Skin of body (tissue), 2 donors: ENCODE measurements around the gene PSMC1. TPM values are rescaled to one million over a fixed set of nuclear protein-coding genes. Genes with fewer than 3 reads are reported as not detected.
"Not testable (repeated sequence)": the region's sequence is repeated elsewhere in the genome, so short reads cannot be mapped to it uniquely, and the experiment has no call there.

Source experiments
- DNase-seq: peaks from one replicate; lab custom pipeline; 2025; lab: John Stamatoyannopoulos, UW
- total RNA-seq: library from RNA; depleted of rRNA; stranded (reverse); fragments of >200 nt; gene quantifications from one replicate; pipeline ENCODE4 v1.2.3, GENCODE V29; 2014

The PSMC1 gene
- 83.5 TPM for total RNA-seq

DNA sequence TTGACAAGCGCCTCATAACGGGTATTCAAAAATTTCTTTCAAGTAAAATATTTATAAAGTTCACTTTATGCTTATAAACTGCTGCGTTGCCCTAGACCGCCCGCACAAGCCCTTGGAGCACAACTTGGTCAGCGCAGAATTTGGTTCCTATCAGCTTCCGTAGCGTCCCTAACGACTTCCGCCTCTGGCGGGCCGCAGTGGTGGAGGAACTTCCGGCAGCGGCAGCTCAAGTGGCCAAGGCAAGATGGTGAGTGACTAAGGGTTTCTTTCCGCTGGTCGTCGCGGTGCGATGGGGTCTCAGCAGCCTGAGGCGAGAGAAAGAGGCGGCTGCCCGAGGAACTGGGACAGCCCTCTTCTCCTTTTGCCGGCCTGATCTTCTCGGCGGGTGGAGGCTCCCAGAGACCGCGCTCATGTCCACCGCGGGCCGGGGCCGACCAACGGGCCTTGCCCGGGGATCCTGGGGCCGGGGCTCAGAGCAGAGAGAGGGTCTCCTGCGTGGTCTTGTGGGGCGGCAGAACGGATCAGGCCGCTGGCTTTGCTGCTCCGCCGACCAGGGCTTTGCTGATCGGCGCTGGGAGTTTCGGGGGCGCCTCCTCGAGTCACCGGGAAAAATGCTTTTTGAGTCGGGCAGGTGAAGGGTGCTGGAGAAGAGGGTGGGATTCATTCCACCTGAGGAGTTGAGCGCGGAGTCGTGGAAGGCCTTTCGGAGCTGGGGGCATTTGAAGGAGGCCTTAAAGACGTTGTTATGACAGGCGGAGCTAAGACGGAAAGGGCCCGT lies at the start of gene PSMC1:
PSMC1 (plus strand) TSS at position 200 of the 778 bp plus-strand sequence; CDS start at position 245, 45 bp downstream.
- DNase-seq = peak; percentile 86

GRCh38 chr14:90213099-90213748 lies 43.1 kb upstream of the PSMC1 start:
- DNase-seq = no peak

- no peak for DNase-seq
Measured at GRCh38 chr14:90228478-90228877, 27.9 kb upstream of the PSMC1 start.

DNA sequence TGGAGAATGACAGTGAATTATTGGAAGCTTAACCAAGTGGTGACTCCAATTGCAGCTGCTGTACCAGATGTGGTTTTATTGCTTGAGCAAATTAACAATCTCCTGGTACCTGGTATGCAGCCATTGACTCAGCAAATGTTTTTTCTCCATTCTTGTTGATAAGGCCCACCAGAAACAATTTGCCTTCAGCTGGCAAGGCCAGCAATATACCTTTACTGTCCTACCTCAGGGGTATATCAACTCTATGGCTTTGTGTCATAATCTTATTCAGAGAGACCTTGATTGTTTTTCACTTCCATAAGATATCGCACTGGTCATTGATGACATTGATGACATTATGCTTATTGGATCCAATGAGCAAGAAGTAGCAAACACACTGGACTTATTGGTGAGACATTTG lies 26.4 kb upstream of the PSMC1 start:
- DNase-seq = not testable (repeated sequence)

DNA sequence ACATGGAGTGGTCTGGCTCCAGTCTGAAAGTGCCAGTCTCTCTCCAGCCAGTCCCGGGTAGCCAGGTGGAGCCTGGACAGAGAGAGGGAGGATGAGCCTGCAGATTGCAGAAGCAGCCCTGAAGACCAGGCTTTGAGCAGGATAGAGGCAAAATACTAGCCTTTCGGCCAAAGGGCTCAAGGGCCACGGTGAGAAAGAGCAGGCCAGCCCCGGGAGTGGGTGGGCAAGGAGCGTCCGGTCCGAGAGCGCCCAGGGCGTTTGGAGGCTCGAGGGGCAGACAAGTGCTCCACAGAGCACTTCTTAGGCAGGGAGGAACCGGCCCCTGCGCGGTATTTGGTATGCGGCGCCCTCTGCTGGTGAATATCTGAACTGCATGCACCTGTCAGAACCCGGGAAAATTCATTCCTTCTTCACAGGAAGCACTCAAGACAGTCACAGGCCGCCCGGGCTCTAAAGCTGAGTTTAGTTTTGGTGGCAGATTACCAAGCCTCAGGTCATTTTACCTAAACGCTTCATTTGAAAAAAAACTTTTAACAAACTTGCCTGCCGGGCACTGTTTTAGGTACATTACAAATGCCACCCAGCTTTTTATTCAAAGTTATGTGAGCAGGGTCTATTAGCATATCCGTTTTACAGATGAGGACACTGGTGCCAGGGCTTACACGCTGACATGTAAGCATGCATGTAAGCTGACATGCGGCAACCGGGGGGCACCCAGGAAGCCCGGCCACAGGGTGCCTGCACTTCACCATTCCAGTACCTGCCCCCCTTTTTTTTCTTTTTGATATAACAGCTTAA lies 21.0 kb upstream of the PSMC1 start:
- peak; percentile 3 for DNase-seq

- no peak for DNase-seq
Measured at GRCh38 chr14:90239139-90239538, 17.2 kb upstream of the PSMC1 start.

DNA sequence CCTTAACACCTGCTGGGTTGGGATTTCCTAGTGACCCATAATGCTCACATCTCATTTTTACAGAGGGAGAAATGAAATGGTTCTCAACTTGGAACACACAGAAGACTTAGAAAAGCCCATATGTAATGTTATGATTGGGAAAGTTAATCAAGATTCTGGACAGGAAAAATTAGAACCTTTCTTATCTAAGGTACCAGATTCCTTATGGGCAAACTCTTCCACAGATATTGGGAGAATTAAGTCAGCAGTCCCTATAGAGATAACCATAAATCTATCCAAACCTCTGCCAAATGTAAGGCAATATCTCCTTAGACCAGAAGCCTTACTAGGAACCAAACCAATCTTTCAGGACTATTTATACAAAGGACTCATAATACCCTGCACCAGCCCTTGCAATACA lies 13.9 kb upstream of the PSMC1 start:
- DNase-seq = no peak

GRCh38 chr14:90246936-90247335 lies 9.4 kb upstream of the PSMC1 start:
- no peak for DNase-seq

DNA sequence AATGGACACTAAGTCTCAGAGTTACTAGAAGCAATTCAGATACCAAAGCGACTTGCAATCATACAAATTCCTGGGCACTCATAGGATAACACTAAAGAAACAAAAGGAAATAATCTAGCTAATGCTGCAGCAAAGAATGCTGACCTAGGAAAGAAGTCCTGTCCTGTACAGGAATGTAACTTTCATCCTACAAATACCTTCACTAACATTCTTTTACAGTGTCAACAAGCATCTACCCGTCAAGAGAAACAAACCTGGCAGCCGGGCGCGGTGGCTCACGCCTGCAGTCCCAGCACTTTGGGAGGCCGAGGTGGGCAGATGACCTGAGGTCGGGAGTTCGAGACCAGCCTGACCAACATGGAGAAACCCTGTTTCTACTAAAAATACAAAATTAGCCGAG lies 8.9 kb upstream of the PSMC1 start:
- DNase-seq = not testable (repeated sequence)

GRCh38 chr14:90248594-90248993 lies 7.8 kb upstream of the PSMC1 start:
- DNase-seq = no peak

DNA sequence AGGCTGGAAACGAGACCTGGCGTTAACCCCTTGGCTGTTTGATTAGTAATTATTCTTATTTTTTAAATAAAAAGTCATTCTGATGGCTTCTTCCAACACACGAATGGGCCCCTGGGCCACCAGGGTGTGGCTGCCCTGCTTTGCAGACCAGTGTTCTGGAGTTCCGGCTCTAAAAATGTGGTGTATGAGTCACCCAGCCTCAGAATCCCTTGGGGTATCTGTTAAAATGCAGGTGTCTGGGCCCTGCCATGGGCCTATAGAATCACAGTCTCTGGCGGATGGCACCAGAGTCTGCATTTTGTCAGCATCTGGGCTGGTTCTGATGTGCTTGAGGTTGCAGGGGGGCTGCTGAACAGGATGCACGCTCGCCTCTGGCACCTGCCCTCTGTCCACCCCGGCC lies 2.5 kb upstream of the PSMC1 start:
- no peak for DNase-seq

GRCh38 chr14:90255871-90256270 lies 482 bp upstream of the PSMC1 start:
- no peak for DNase-seq

DNA sequence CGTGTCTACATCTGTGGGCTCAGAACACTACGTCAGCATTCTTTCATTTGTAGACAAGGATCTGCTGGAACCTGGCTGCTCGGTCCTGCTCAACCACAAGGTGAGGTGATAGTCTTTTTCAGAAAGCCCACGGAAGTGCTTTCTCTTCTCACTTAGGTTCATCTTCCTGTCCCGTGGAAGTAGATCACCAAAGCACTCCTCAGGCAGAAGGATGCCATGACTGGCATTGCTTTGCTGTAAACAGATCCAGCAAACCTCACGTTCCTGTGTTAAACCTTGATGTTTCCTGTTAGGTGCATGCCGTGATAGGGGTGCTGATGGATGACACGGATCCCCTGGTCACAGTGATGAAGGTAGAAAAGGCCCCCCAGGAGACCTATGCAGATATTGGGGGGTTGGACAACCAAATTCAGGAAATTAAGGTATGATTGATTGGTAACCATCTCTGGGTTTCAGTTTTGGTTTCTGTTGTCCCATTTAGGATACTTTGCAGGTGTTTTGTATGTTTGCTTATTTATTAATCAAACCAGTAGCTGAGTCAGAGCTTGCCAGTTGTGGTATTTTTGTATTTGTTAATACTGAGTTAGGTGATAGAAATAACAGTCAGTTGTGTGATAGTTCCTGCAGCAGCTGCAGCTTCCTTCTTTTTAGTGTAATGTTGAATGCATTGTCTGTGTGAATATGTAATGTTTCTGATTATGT lies 7.5 kb downstream of the PSMC1 start:
- DNase-seq = no peak

GRCh38 chr14:90266441-90267154 lies 10.2 kb downstream of the PSMC1 start:
- no peak for DNase-seq

DNA sequence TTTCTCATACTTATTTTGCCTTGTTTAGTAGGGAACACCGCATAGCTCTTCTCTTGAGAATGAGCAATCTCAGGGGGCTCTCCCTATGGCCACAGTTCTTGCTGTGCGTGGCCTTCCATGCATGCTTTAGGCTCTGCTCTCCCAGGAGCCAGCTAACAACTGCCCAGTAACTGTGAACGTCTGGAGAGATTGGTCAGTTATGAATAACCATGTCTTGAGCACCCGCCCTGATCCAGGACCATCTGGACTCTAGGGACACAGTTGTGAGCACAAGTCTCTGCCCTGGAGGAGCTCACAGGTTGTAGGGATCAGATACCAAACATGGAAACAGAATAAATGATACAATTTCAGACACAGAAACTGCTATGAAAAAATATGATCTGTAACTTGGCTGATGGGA lies 12.1 kb downstream of the PSMC1 start:
- no peak for DNase-seq

GRCh38 chr14:90272523-90272922 lies 16.2 kb downstream of the PSMC1 start:
- no peak for DNase-seq

DNA sequence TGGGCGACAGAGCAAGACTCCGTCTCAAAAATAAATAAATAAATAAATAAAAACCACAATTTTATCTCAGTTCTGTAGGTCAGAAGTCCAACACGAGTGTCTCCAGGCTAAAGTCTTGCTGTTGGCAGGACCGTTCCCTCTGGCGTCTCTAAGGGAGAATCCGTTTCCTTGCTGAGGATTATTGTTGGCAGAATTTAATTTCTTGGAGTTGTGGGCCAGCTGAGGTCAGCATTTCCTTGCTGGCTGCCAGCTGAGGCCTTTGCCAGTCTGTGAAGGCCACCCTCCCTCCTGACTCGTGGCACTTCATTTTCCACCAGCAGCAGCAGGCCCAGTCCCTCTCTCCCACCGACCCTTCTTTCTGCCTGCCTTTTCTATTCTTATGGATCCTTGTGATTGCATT lies 17.2 kb downstream of the PSMC1 start:
- no peak for DNase-seq

GRCh38 chr14:90274019-90274418 lies 17.7 kb downstream of the PSMC1 start:
- DNase-seq = no peak

- DNase-seq = no peak
Measured at GRCh38 chr14:90274808-90275457, 18.6 kb downstream of the PSMC1 start.

GRCh38 chr14:90275458-90275814 lies 19.1 kb downstream of the PSMC1 start:
- no peak for DNase-seq

DNA sequence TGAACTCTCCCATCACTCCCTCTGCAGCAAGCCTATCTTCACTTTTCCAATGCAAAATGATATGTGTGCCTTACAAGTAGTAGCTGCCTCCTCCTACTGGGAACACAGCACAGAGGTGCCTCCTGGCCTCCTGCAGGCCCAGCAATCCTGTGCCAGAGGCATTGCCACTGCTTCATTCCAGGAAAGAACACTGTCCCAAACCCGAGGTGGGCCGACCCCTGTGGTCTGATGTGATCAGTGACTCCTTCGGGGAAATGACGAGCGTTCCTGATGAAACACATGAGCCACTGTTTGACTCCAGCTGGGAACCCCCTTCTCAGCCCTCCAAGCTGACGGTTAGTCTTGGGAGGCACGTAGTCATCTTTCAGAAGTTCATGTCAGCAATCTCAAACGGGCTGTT lies 19.5 kb downstream of the PSMC1 start:
- DNase-seq = no peak
